Measurements from ENCODE around the gene ADGRE3.

DNA sequence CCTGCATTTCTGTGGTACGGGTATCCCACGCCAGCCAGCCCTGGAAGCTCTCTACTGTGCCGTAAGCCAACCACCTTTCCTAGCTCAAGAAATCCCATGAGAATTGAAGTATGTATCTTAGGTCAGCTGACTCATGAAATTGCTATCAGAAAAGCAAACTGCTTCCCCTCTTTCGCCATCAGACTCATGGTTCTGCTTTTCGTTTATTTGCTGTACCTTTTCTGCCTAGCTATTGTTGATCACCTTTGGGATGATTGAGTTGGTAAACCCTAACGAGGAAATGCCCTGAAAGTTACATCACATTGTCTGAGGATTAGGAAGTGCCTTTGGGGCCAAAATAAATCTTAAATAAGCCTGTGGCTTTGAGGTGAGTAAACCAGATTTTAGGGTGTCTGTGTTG lies at the start of gene ADGRE3:
- TF ChIP-seq, protein P1, sequence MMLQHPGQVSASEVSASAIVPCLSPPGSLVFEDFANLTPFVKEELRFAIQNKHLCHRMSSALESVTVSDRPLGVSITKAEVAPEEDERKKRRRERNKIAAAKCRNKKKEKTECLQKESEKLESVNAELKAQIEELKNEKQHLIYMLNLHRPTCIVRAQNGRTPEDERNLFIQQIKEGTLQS (IDR thresholded peaks at IDR 0.05) = no peak
- TF ChIP-seq, protein P2, sequence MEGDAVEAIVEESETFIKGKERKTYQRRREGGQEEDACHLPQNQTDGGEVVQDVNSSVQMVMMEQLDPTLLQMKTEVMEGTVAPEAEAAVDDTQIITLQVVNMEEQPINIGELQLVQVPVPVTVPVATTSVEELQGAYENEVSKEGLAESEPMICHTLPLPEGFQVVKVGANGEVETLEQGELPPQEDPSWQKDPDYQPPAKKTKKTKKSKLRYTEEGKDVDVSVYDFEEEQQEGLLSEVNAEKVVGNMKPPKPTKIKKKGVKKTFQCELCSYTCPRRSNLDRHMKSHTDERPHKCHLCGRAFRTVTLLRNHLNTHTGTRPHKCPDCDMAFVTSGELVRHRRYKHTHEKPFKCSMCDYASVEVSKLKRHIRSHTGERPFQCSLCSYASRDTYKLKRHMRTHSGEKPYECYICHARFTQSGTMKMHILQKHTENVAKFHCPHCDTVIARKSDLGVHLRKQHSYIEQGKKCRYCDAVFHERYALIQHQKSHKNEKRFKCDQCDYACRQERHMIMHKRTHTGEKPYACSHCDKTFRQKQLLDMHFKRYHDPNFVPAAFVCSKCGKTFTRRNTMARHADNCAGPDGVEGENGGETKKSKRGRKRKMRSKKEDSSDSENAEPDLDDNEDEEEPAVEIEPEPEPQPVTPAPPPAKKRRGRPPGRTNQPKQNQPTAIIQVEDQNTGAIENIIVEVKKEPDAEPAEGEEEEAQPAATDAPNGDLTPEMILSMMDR (IDR thresholded peaks at IDR 0.05; ENCODE audit: low read depth, low read length, missing input control) = no peak
- TF ChIP-seq, protein P3, sequence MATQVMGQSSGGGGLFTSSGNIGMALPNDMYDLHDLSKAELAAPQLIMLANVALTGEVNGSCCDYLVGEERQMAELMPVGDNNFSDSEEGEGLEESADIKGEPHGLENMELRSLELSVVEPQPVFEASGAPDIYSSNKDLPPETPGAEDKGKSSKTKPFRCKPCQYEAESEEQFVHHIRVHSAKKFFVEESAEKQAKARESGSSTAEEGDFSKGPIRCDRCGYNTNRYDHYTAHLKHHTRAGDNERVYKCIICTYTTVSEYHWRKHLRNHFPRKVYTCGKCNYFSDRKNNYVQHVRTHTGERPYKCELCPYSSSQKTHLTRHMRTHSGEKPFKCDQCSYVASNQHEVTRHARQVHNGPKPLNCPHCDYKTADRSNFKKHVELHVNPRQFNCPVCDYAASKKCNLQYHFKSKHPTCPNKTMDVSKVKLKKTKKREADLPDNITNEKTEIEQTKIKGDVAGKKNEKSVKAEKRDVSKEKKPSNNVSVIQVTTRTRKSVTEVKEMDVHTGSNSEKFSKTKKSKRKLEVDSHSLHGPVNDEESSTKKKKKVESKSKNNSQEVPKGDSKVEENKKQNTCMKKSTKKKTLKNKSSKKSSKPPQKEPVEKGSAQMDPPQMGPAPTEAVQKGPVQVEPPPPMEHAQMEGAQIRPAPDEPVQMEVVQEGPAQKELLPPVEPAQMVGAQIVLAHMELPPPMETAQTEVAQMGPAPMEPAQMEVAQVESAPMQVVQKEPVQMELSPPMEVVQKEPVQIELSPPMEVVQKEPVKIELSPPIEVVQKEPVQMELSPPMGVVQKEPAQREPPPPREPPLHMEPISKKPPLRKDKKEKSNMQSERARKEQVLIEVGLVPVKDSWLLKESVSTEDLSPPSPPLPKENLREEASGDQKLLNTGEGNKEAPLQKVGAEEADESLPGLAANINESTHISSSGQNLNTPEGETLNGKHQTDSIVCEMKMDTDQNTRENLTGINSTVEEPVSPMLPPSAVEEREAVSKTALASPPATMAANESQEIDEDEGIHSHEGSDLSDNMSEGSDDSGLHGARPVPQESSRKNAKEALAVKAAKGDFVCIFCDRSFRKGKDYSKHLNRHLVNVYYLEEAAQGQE (IDR thresholded peaks at IDR 0.05) = no peak
- TF ChIP-seq RAD21 (IDR thresholded peaks at IDR 0.05) (no peak), TAF1 (conservative IDR thresholded peaks at IDR 0.05) (no peak), RXRA (IDR thresholded peaks at IDR 0.05) (no peak)
- TF ChIP-seq, protein P4, sequence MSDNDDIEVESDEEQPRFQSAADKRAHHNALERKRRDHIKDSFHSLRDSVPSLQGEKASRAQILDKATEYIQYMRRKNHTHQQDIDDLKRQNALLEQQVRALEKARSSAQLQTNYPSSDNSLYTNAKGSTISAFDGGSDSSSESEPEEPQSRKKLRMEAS (IDR thresholded peaks at IDR 0.05) = no peak
- TF ChIP-seq, protein P5, sequence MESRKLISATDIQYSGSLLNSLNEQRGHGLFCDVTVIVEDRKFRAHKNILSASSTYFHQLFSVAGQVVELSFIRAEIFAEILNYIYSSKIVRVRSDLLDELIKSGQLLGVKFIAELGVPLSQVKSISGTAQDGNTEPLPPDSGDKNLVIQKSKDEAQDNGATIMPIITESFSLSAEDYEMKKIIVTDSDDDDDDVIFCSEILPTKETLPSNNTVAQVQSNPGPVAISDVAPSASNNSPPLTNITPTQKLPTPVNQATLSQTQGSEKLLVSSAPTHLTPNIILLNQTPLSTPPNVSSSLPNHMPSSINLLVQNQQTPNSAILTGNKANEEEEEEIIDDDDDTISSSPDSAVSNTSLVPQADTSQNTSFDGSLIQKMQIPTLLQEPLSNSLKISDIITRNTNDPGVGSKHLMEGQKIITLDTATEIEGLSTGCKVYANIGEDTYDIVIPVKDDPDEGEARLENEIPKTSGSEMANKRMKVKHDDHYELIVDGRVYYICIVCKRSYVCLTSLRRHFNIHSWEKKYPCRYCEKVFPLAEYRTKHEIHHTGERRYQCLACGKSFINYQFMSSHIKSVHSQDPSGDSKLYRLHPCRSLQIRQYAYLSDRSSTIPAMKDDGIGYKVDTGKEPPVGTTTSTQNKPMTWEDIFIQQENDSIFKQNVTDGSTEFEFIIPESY (IDR thresholded peaks at IDR 0.05) = no peak

Measured in liver (tissue), 3 donors.